ENCODE results near the gene XKRX. TPM values are rescaled to one million over a fixed set of nuclear protein-coding genes. Genes with fewer than 3 reads are reported as not detected.

Gene XKRX
- total and polyA plus RNA-seq, 2 of the 13 experiments (the other 11 are each of a cell fraction or from before 2014, with no cell fraction given) = not detected

DNA sequence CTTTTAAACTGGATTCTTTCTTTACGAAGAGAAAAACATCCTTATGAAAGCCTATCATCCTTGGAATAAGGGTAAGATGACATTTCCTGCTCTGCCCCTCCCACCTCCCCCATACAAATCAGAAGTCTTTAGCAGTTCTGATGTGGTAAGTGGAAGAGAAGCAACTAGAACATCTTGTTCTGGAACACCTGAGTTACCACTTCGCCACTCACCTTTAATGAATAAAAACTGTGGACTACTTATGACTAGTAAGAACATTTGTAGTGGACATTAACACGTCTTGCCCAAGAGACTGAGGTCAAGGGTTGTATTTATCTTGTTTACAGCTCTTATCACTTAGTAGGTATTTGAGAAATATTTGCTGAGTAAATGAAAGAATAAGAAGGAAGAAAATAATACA, 4.3 kb downstream of the XKRX start:
- Histone ChIP-seq H3K27ac (ENCODE audit: extremely low read length, insufficient read depth, low read length) (no peak overlapping the region), H4K20me1 (ENCODE audit: insufficient read depth, low read length) (no peaks in the 10 kb centered on the region), H3K4me2 (ENCODE audit: low read depth, low read length) (no peak overlapping the region), H3K27me3 (ENCODE audit: control insufficient read depth in 1 of 2, insufficient read depth in 2 of 2, low read length in 2 of 2) (no peaks in the 10 kb centered on the region), H3K9me3 (ENCODE audit: low read length) (no peaks in the 10 kb centered on the region), H3K4me3 (replicated peaks in 1 of 3; ENCODE audit: insufficient read depth in 1 of 3, low read depth in 2 of 3, low read length in 3 of 3) (no peak overlapping the region), H3K36me3 (replicated peaks in 1 of 2; ENCODE audit: control insufficient read depth in 1 of 2, insufficient read depth in 2 of 2, low read length in 2 of 2) (no peaks in the 10 kb centered on the region), H3K79me2 (ENCODE audit: insufficient read depth, low read length) (no peaks in the 10 kb centered on the region), H3K9ac (ENCODE audit: insufficient read depth, low read depth, low read length) (no peak overlapping the region), H2AFZ (ENCODE audit: low read length) (no peak overlapping the region), H3K4me1 (ENCODE audit: insufficient read depth, low read length) (peaks cover 1% of the 10 kb centered on the region; the same call in 1 of the 2 replicates)
- intact Hi-C loops (cut with micrococcal nuclease; ENCODE audit: unreplicated experiment) = no loop called here
- TF ChIP-seq SCMH1 (CRISPR knock-in tag; IDR thresholded peaks at IDR 0.05; ENCODE audit: borderline replicate concordance) (no peak), ZNF788 (CRISPR knock-in tag; IDR thresholded peaks at IDR 0.05; ENCODE audit: borderline replicate concordance) (no peak)
- no peak for FAIRE-seq
- no peak for ATAC-seq
- no peak for DNase-seq (ENCODE audit: low spot score)
- BruUV-seq (replicated peaks) = no TSS peak
- WGBS (ENCODE audit: low lambda C conversion rate) = 3% methylated on average over 3 of the region's 3 CpGs
- in situ Hi-C loops (cut with HindIII; ENCODE audit: extremely low pct_ligation_motif_present, low pct_unique_long_range_greater_than_20kb) = no loop called here
- POLR2A ChIA-PET = no interaction called here
- CTCF ChIA-PET (ENCODE audit: low intra/inter-chr PET ratio, low total read pairs) = no interaction called here

DNA sequence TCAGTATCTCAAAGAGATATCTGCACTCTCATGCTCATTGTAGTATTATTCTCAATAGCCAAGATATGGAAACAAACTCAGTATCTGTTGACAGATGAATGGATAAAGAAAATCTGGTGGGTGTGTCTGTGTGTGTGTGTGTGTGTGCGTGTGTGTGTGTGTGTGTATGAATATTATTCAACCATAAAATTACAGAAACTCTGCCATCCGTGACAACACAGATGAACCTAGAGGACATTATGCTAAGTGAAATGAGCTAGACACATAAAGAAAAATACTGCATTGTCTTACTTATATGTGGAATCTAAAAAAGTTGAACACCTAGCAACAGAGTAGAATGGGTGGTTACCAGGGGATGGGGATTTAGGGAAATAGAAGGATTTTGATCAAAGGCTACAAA, 13.2 kb downstream of the XKRX start:
- intact Hi-C loops (cut with micrococcal nuclease; ENCODE audit: unreplicated experiment) = no loop called here
- H3K27ac ChIP-seq (ENCODE audit: extremely low read length, insufficient read depth, low read length) = no peak overlapping the region
- FAIRE-seq (no peak), ATAC-seq (no peak), DNase-seq (ENCODE audit: low spot score) (no peak)
- no peaks in the 10 kb centered on the region for H3K79me2 ChIP-seq (ENCODE audit: insufficient read depth, low read length)
- H3K4me1 ChIP-seq (ENCODE audit: insufficient read depth, low read length) = no peaks in the 10 kb centered on the region
- H3K36me3 ChIP-seq (replicated peaks in 1 of 2; ENCODE audit: control insufficient read depth in 1 of 2, insufficient read depth in 2 of 2, low read length in 2 of 2) = no peaks in the 10 kb centered on the region
- H3K4me2 ChIP-seq (ENCODE audit: low read depth, low read length) = no peak overlapping the region
- no peaks in the 10 kb centered on the region for H3K27me3 ChIP-seq (ENCODE audit: control insufficient read depth in 1 of 2, insufficient read depth in 2 of 2, low read length in 2 of 2)
- no peak for TF ChIP-seq REXO4 (CRISPR knock-in tag; IDR thresholded peaks at IDR 0.05; ENCODE audit: borderline replicate concordance)
- TF ChIP-seq KLF9 (CRISPR knock-in tag; IDR thresholded peaks at IDR 0.05; ENCODE audit: low read depth) = no peak
- TF ChIP-seq, protein P1, sequence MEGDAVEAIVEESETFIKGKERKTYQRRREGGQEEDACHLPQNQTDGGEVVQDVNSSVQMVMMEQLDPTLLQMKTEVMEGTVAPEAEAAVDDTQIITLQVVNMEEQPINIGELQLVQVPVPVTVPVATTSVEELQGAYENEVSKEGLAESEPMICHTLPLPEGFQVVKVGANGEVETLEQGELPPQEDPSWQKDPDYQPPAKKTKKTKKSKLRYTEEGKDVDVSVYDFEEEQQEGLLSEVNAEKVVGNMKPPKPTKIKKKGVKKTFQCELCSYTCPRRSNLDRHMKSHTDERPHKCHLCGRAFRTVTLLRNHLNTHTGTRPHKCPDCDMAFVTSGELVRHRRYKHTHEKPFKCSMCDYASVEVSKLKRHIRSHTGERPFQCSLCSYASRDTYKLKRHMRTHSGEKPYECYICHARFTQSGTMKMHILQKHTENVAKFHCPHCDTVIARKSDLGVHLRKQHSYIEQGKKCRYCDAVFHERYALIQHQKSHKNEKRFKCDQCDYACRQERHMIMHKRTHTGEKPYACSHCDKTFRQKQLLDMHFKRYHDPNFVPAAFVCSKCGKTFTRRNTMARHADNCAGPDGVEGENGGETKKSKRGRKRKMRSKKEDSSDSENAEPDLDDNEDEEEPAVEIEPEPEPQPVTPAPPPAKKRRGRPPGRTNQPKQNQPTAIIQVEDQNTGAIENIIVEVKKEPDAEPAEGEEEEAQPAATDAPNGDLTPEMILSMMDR (CRISPR knock-in tag; IDR thresholded peaks at IDR 0.05) = no peak
- TF ChIP-seq ZKSCAN5 (CRISPR knock-in tag; IDR thresholded peaks at IDR 0.05) = no peak
- no peak for TF ChIP-seq SALL1 (CRISPR knock-in tag; IDR thresholded peaks at IDR 0.05)
- no peak for TF ChIP-seq HOMEZ (CRISPR knock-in tag; IDR thresholded peaks at IDR 0.05; ENCODE audit: low read depth)
- TF ChIP-seq HDAC1 (CRISPR knock-in tag; IDR thresholded peaks at IDR 0.05) = no peak
- TF ChIP-seq ZNF180 (CRISPR knock-in tag; IDR thresholded peaks at IDR 0.05; ENCODE audit: borderline replicate concordance, low read depth) = no peak
- ChIA-PET CTCF (ENCODE audit: low intra/inter-chr PET ratio, low total read pairs) (no interaction called here), POLR2A (no interaction called here)
- no peak overlapping the region for H3K4me3 ChIP-seq (replicated peaks in 1 of 3; ENCODE audit: insufficient read depth in 1 of 3, low read depth in 2 of 3, low read length in 3 of 3)
- H3K9ac ChIP-seq (ENCODE audit: insufficient read depth, low read depth, low read length) = no peak overlapping the region
- H3K9me3 ChIP-seq (ENCODE audit: low read length) = no peaks in the 10 kb centered on the region
- no peaks in the 10 kb centered on the region for H4K20me1 ChIP-seq (ENCODE audit: insufficient read depth, low read length)
- no TSS peak for BruUV-seq (replicated peaks)
- WGBS (ENCODE audit: low lambda C conversion rate) = 7% methylated on average over 2 of the region's 2 CpGs
- in situ Hi-C loops (cut with HindIII; ENCODE audit: extremely low pct_ligation_motif_present, low pct_unique_long_range_greater_than_20kb) = no loop called here
- H2AFZ ChIP-seq (ENCODE audit: low read length) = no peak overlapping the region
